HG03060 (cell line): Measurements from ENCODE around the gene CCDC93.

Experiments
- ATAC-seq: cut with Tn5 transposase; IDR thresholded peaks from one replicate; pipeline ENCODE4 v1.9.1; 2021; ENCODE audit warnings: low read depth, moderate number of reproducible peaks; ENCODE audit not compliant: unreplicated experiment

Gene CCDC93

DNA sequence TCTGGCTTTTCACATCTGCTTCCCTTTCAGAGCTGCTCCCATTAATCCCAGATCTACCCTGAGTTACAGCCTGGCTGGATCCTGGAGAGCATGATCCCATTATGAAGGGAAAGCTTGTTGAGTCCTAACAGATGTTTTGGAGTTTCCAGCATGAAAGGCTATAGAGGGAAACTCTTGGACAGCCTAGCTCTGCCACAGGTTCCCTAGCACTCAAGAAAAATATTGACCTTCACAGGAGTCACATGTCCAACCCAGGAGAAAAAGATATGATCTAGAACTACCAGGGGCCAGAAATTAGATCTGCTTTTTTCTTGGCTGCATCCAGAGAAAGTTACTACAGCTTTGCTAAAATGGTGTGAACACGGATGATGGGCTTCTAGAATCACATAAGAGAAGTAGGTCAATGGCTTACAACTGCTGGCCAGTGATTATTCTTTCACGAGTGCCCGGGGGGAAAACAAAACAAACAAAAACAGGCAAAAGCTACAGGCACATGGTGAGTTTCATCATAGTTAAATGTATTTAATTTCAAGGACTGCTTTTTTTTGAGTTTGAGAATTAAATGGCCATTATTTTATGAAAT, 15.9 kb downstream of the CCDC93 start:
- ATAC-seq = no peak

DNA sequence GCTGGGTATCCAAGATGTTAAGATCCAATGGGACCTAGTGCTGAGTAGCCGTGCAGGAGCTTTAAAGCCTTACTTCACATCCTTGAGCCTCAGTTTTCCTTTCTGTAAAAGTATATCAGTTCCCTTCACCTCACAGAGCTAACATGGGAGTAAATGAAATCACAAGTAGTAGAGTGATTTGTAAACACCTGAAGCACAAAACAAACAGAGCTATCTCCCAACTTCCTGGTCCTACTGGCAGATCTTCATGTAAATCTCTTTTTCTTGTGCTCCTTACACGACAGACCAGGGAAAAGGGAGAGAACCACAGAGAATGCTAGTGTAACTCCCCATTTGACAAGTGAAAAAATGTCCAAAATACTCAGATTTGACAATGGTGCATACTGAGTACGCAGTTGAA, 17.3 kb downstream of the CCDC93 start:
- no peak for ATAC-seq

DNA sequence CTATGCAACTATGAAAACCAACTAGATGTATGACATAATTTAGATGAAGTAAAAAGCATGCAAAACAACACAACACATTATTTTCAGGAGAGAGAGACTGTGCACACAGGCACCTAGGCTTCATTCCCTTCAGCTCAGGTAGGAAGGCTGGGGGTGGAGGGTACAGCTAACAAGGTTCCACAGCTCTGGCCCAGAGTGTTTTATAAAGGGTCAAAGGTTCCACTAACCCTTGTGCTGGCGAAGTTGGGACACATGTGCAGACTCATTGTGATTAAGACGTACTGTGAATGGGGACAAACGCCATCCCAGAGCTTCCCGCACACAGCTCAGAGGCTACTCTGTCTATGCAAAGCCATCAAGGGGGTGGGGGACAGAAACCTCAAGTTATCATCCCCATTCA, 19.1 kb downstream of the CCDC93 start:
- ATAC-seq = no peak

DNA sequence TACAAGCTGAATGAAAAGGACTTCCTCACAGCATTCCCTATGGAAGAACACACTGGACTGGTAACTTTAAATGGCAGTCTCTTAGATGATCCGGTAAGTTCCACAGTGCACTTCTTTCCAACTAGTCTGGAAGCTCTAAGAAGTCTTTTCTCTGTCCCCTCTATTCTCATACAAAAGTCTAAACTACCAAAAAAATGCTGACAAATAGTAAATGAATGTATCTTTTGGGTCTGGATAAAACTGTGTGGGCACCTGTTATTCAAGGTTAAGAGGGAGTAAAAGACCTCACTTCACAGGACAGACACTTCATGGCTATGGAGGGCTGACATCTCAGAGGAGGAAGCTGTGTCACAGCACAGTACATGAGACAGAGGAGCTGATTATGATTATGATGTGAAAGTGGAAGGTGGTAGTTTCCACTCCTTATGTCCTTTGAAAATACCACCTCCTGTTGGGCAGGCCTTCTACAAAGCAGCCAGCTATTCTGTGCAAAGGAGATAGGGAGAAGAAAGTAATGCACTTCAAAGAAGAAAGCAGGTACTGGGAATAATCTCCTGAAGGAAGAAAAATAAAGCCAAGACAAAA, 23.9 kb downstream of the CCDC93 start:
- ATAC-seq = no peak

DNA sequence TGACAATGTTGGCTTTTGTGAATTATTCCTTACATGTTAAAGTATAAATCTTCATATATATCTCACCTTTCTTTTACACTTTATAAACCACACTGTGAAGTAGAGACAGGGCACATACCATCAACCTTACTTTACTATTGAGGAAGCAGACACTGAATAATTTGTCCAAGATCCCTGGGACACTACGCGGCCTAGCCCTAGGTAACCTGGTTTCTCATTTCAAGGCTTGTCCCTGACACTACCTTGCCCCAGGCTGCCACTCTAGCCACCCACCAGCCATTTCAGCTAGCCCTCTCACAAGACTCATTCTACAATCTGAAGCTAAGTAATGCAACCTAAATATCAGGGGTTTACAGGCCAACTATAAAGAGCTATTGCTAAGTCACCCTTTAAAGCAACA, 26.7 kb downstream of the CCDC93 start:
- ATAC-seq = no peak

DNA sequence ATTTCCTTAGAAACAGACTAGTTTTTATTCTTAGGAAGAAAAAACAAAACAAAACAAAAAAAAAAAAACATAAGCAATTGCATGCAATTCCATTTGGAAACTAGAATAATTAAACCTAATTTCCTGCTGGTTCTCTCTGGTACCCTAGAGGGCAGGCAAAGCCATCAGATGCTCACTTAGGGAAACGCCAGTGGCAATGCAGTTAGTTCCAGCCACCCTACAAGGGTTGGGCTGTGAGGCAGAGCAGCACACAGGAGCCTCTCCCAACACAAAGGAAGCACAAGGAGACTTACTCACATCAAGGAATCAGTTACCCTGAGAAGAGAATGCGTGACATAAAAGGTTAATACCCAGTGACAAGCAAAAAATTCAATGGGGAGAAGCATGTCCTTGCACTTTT, 28.8 kb downstream of the CCDC93 start:
- no peak for ATAC-seq

DNA sequence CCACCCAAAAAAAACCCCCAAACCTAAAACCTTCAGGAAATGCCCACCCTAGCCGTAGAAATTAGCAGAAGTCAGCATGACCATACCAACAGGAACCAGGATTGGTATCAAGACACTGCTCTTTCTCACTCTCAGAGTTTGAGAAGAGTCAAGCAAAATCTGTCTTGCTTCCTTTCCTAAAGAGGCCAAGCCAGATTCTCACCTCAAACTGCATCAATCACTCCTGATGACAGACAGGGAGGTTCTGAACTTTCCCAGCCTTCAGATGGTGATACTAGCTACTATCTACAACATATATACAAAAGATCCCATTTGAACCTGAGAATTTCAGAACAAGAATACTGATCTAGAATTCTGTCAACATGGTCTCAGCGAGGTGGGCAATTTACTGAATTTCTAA, 29.7 kb downstream of the CCDC93 start:
- no peak for ATAC-seq

DNA sequence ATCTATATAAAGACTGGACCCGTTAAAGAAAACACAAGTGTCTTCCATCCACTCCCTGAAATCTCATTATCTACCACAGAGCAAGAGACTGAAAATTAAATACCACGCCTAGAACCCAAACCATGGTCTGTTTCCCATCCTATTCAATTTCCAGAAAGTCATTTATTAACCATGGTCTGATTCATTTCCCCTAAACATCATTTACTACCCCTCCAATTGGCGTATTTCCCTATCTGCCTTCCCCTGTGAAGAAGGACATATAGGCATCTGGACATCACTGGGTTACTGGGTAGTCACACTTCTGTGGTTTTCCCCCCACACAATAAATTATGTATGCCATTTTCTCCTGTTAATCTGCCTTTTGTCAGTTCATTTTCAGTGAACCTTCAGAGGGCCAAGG, 30.8 kb downstream of the CCDC93 start:
- no peak for ATAC-seq

DNA sequence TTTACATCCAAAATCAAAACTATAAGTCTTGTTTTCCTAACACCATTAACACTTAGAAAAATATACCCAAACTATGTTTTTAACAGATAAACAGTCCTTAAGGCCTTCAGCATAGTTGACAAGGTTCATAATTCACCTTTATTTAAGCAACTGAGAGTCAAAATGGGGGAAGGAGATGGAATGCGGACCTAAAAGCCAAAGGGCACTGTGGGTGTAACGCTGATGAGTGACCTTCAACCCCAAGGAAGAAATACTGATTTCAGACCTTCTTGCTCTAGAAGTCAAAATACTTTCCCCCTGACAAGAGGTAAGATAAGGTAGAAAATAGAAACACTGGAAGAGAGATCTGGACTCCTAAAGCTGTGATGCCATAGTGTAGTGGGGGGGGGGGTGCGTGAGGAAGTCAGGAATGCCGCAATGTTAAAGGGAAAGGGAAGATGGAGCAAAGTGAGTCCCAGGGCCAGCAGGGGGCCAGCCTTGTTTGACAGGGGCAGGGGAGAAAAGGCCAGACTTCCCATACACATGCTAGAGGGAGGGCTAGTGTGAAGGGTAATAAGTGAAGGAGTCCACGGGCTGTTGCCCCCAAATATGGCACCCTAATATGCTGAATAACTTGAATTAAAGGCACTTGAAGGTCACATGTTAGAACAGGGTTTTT, 31.4 kb downstream of the CCDC93 start:
- no peak for ATAC-seq

DNA sequence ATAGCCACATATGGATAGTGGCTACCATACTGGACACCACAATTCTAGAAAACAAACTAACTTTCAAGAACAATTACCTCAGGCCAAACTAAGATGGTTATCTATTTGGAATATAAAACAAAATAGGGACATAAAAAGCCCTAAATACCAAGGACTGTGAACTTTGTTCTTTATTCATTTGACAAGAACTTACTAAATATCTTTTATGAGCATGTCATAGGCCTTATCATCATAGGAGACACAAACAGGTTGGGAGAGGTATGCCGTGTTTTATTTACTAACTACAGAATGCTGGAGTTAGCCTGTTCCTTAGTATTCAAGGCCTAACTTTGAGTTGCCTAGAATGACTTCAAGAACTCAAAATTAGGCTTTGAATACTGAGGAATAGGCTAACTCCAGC, 32.1 kb downstream of the CCDC93 start:
- no peak for ATAC-seq

DNA sequence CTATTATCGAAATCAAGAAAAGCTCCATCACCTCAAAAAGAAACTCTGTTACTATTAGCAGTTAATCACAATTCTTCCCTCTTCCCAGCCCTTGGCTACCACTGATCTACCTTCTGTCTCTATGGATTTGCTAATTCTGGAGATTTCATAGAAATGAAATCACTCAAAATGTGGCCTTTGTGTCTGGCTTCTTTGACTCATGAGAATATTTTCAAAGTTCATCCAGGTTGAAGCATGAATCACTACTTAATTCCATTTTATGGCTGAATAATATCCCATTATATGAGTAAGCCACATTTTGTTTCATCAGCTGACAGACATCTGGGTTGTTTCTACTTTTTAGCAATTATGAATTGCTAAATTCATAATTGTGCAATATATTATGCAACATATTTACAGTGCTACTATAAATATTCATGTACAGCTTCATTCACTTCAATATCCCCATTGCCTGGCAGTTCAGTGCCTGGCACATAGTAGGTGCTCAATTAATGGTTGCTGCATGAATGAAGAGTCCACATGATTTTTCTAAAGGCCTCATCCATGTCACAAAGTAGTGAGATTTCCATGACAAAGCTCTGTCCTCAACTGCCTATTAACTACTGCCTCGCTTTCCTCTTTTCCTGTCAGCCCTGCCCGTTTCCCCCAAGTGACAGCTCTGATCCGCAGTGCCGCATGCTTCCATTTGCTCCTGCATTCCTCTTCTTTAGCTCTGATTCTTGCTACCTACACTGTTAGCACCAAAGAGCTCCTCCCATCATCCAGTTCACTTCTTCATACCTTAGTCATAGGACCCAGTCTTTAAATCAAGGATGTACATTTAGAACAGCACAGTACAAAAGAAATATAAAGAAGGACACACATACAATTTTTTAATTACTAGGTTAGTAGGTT, 32.8 kb downstream of the CCDC93 start:
- ATAC-seq = no peak

DNA sequence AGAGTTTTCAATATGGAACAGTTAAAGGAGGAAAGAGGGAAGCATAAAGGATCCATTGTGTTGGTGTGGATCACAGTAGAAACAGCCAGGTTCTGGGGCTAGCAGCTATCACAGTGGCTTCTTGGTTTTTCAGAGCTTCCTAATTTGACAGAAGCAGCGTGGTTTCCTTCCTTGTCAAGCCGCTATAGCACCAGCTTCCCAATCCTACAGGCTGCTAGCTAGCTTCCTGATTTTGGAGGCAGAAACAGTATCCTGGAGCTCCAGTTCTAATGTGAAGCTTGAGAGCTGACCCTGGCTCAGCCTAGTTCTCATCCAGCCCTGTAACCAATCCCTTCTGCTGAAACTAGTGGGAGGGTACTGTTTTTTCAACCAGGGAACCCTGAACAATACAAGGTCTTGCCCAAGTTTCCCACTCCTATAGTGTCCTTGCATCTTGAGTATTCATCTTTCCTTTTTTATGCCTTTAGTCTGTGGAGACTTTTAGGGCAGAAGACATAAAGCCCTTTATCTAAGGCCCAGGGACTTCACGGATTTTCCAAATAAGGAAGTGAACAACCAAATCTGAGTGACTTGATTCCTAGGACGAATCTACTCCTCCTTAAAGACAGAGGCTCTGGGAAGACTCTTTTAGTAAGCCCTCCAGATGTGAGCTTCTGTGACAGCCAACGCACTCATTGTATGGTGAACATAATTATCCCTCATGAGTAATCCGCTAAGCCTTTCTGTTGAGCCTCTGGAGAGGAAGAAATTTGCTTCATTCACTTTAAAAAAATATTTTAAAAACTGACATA, 33.8 kb downstream of the CCDC93 start:
- ATAC-seq = no peak

DNA sequence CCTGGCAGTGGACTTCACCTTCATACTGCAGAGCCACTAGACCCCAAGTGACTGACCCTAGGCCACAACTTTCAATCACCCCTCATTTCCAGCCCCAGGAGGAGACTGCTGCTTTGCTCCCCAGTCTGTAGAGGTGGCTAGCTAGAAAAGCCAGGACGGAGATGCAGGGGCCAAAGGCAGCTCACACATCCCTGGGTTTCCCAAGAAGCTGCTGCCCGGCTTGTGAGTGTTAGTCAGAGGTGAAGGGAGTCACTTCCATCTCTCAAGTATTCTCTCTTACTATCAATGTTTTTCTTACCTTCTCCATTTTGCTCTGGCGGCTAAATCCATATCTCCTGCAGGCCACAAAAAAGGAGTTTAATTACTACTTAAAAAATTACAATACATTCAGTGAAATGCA, 36.2 kb downstream of the CCDC93 start:
- no peak for ATAC-seq

DNA sequence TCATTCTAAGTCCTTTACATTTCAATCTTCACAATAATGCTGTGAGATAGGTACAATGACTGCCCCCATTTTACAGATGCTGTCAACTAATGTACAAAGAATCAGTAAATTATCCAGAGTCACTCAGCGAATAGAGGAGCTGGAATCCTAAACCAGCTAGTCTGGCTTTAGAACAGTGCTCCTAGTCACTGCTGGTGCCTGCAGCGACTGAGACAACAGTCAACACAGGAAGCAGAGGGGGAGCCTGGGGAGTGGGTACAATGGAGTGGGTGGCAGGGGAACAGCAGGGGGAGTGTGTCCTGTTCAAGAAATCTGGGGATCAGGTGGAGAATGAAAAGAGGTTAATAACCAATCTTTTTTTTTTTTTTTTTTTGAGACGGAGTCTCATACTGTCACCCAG, 37.3 kb downstream of the CCDC93 start:
- no peak for ATAC-seq

DNA sequence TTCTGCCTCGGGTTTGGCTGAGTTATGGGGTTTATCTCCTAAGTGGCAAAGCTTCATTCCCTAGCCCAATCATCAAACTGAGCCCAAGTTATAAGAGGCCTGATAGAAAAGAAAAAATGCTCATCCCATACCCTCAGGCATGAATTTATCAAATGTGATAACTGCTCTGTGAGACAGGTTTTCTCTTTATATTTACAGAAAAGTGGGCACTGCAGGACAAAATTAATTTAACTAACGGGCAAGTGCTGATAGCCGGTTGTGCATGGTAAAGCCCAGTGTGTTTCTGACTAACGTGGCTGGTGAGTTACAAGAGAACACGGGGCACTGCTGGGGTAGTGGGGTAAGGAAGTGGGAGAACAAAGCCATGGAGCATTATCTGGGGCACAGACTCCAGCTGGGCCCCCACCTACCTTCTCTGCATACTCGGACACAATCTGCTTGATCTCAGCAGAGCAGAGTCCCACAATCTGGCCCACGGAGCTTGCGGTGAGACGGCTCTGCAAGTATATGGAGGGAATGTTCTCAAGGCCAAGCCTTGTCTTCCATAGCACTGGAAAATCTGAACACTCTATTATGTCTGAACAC, 40.3 kb downstream of the CCDC93 start:
- no peak for ATAC-seq

DNA sequence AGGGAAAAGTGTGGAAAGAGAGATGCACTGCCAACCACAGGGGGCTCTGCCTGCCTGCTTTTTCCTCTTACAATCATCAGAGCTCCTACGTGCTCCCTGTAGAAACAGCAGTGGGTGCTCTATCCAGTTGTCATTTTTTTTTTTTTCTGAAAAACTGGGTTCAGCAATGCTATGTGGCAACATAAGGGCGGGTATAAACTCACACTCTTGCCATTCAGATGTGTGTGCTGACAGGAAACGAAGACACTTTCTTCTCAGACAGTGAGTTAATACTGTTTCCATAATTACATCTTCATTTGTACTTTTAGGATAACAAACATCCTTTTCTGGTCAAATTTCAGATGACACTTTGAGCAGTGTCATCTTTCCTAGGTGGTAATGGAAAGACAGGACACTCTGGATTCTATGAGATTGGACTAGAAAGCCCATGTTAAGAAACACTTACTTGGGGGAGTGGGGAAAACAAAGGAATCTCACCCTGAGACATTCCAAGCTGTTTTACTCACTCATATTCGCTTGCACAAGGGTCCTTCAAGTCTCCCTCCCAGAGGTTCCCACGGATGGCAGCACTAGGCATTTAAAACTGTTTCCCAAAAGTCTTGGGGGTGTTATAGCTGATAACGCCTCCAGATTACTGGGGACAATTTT, 41.3 kb downstream of the CCDC93 start:
- no peak for ATAC-seq

DNA sequence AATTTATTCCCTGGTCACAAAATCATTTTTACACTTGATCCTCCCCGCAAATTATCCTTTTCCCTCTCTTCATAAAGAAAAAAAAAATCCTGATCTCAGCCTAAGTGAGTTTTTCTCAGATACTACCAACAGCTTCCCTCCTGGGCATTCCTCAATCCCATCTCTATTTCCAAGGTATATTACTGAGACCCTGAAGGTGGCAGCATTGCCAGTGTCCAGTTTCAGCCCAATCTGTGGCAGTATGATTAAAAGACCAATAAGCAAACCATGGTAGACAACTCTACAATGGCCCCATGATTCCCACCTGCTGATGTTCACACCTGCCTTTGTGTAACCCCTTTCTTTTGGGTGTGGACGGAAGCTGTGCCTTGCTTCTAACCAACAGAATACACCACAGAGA, 45.1 kb downstream of the CCDC93 start:
- no peak for ATAC-seq

DNA sequence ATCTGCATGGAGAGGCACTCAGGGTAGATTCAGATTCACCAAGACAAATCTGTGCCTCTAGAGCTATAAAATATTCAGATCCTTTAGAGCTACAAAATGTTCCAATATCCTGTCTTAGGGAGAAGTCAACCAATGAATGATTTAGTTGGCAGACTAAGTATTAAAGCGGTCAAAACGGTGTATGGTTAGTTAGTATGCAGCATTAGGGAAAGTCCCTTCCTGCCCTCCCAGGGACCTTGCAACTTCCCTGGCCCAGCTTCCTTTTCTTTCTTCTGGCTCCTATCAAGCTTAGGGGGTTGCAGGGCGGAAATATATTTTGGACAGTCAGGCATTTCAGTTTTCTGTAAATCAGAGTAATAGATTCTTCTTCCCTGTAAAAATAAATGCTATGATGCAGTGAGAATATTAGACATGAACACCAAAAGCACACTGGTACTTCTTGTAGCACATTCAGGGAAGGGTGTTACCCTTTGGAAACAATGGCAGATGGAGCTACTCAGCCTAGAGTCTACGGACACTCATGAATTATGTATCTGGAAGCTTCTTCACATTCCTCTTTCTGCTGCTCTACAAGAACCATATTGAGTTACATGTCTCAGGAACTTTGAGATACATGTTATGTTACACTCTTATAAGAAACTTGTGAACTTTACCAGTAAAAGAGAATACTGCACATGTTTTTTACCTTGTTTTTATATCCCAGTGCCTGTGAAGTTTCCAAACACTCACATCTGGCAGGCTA, 45.7 kb downstream of the CCDC93 start:
- no peak for ATAC-seq

DNA sequence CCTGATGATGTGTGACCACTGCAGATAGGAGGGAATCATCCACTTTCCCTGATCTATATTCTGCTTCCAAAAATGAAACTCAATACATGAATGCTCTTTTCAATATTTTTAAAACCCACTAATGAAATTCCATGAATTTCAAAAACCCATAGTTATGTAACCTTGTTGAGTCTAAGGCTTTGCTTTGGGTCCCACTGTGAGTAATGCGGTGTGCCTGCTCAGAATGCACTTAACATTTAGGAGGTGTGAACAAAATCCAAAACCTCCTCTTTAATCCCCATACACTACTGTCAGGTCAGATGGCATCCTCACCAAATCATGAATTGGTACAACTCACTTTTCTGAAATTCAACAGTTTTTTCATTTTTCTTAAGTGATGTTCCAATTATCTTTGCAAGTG, 50.4 kb downstream of the CCDC93 start:
- ATAC-seq = no peak
